GM23338 (cell line): Measurements from ENCODE around the gene CD300E. TPM values are rescaled to one million over a fixed set of nuclear protein-coding genes. Genes with fewer than 3 reads are reported as not detected.

Experiments used
- ATAC-seq: fragments of 200-7000 bp; cut with Tn5 transposase; 3 replicates; pipeline ENCODE4 v1.9.1; 2020
- DNase-seq: peaks from one replicate; pipeline ENCODE4 v3.0.0-alpha.2; 2015; ENCODE audit warnings: low spot score
- H2AFZ ChIP-seq: fragments of 200-600 bp; sonication (generic); 2 replicates; pipeline ENCODE4 v1.8.0; 2016; ENCODE audit warnings: antibody characterized with exemption, mild to moderate bottlenecking, moderate library complexity
- H3F3A ChIP-seq: fragments of 200-600 bp; sonication (generic); replicated peaks from 2 replicates; pipeline ENCODE4 v1.8.0; 2017; ENCODE audit warnings: antibody characterized with exemption, mixed run types, low read depth
- H3K27ac ChIP-seq: fragments of 200-600 bp; sonication (generic); 2 replicates; pipeline ENCODE4 v1.6.1; 2016; ENCODE audit warnings: low read depth
- H3K27me3 ChIP-seq: fragments of 200-600 bp; sonication (generic); 2 replicates; pipeline ENCODE4 v1.8.0; 2016; ENCODE audit warnings: mild to moderate bottlenecking, mixed run types, moderate library complexity; ENCODE audit not compliant: insufficient read depth
- H3K36me3 ChIP-seq: fragments of 200-600 bp; sonication (generic); 2 replicates; pipeline ENCODE4 v1.8.0; 2016; ENCODE audit warnings: mild to moderate bottlenecking; ENCODE audit not compliant: insufficient read depth
- H3K4me1 ChIP-seq: fragments of 200-600 bp; sonication (generic); 2 replicates; pipeline ENCODE4 v1.8.0; 2016; ENCODE audit warnings: mild to moderate bottlenecking, moderate library complexity; ENCODE audit not compliant: insufficient read depth
- H3K4me2 ChIP-seq: fragments of 200-600 bp; sonication (generic); 2 replicates; pipeline ENCODE4 v1.7.1; 2017; ENCODE audit warnings: mixed run types
- H3K4me3 ChIP-seq: fragments of 200-600 bp; sonication (generic); 2 replicates; pipeline ENCODE4 v1.6.1; 2016; ENCODE audit warnings: mixed run types
- H3K79me2 ChIP-seq: fragments of 200-600 bp; sonication (generic); replicated peaks from 2 replicates; pipeline ENCODE4 v1.8.0; 2017; ENCODE audit warnings: mild to moderate bottlenecking; ENCODE audit not compliant: insufficient read depth
- H3K9me2 ChIP-seq: fragments of 200-600 bp; sonication (generic); 2 replicates; pipeline ENCODE4 v1.8.0; 2017; ENCODE audit not compliant: insufficient read depth
- H4K20me1 ChIP-seq: fragments of 200-600 bp; sonication (generic); replicated peaks from 2 replicates; pipeline ENCODE4 v1.8.0; 2017; ENCODE audit warnings: mild to moderate bottlenecking; ENCODE audit not compliant: insufficient read depth
- H3K27ac Mint-ChIP-seq: 2 replicates; pipeline ENCODE4 v1.8.0; 2020; ENCODE audit warnings: inconsistent platforms, mild to moderate bottlenecking, moderate library complexity, mixed read lengths
- H3K27me3 Mint-ChIP-seq: 3 replicates; pipeline ENCODE4 v1.8.0; 2022; ENCODE audit warnings: low read depth, mild to moderate bottlenecking, moderate library complexity, mixed read lengths, inconsistent platforms; ENCODE audit not compliant: insufficient read depth, poor library complexity
- H3K36me3 Mint-ChIP-seq: 3 replicates; pipeline ENCODE4 v1.8.0; 2021; ENCODE audit warnings: low read depth, mild to moderate bottlenecking, inconsistent platforms, moderate library complexity, mixed read lengths
- H3K4me1 Mint-ChIP-seq: 3 replicates; pipeline ENCODE4 v1.8.0; 2020; ENCODE audit warnings: mild to moderate bottlenecking, inconsistent platforms, mixed read lengths
- H3K4me3 Mint-ChIP-seq: 3 replicates; pipeline ENCODE4 v1.8.0; 2021; ENCODE audit warnings: moderate library complexity, mild to moderate bottlenecking, inconsistent platforms, mixed read lengths
- H3K9me3 Mint-ChIP-seq: 3 replicates; pipeline ENCODE4 v1.8.0; 2020; ENCODE audit warnings: moderate library complexity, mild to moderate bottlenecking, inconsistent platforms, mixed read lengths
- CREB1 ChIP-seq: fragments of 250-450 bp; sonication (Bioruptor Pico); IDR thresholded peaks from 2 replicates; pipeline ENCODE4 v1.5.0; 2020; ENCODE audit warnings: low read depth, mild to moderate bottlenecking, moderate library complexity
- CTCF ChIP-seq, 2 experiments: fragments of 200-600 bp in 1 of 2; sonication (generic) in 1 of 2; conservative IDR thresholded peaks; 2 replicates each; pipeline versions ENCODE4 v1.5.1 to v1.6.1; 2016 to 2017; ENCODE audit warnings: antibody characterized with exemption in 2 of 2, low read depth in 2 of 2, mild to moderate bottlenecking in 2 of 2, moderate library complexity in 1 of 2
- ETS1 ChIP-seq: IDR thresholded peaks from 2 replicates; pipeline ENCODE4 v1.6.1; 2016; ENCODE audit warnings: antibody characterized with exemption
- EZH2phosphoT487 ChIP-seq: fragments of 200-600 bp; sonication (generic); IDR thresholded peaks from one replicate; pipeline ENCODE4 v1.8.1; 2018; ENCODE audit warnings: antibody characterized with exemption; ENCODE audit not compliant: unreplicated experiment
- JUNB ChIP-seq: IDR thresholded peaks from one replicate; pipeline ENCODE4 v1.6.1; 2016; ENCODE audit warnings: antibody characterized with exemption; ENCODE audit not compliant: unreplicated experiment
- POLR2AphosphoS5 ChIP-seq: IDR thresholded peaks from 2 replicates; pipeline ENCODE4 v1.6.1; 2016; ENCODE audit warnings: antibody characterized with exemption, low read depth
- REST ChIP-seq: IDR thresholded peaks from one replicate; pipeline ENCODE4 v1.6.1; 2018; ENCODE audit warnings: antibody characterized with exemption; ENCODE audit not compliant: unreplicated experiment
- STAT1 ChIP-seq: IDR thresholded peaks from one replicate; pipeline ENCODE4 v1.6.1; 2016; ENCODE audit warnings: antibody characterized with exemption; ENCODE audit not compliant: unreplicated experiment
- ZNF114 ChIP-seq: fragments of 250-450 bp; sonication (Bioruptor Pico); IDR thresholded peaks from 2 replicates; pipeline ENCODE4 v1.5.0; 2020; ENCODE audit warnings: mild to moderate bottlenecking, moderate library complexity
- ZNF462 ChIP-seq: fragments of 250-450 bp; sonication (Bioruptor Pico); IDR thresholded peaks from 2 replicates; pipeline ENCODE4 v1.5.0; 2020; ENCODE audit warnings: mild to moderate bottlenecking, moderate library complexity
- polyA plus RNA-seq: library from polyadenylated mRNA; unstranded; fragments of >200 nt; fragmentation: Nextera tagmentation; extraction: Ambion mirVana; gene quantifications from 2 replicates; pipeline ENCODE4 v1.2.1, GENCODE V29; 2016
- total RNA-seq: library from RNA; depleted of rRNA; stranded (reverse); fragments of >200 nt; shearing (Covaris generic); gene quantifications from 2 replicates; pipeline ENCODE4 v1.2.3, GENCODE V29; 2014

CD300E gene
- total and polyA plus RNA-seq, 2 experiments from 2014 or later: not detected

- Histone ChIP-seq H3F3A (no peaks in the 10 kb centered on the region), H3K4me2 (no peak overlapping the region), H2AFZ (peak overlapping the region; percentile 86; the same call in 1 of the 2 replicates), H3K36me3 (no peaks in the 10 kb centered on the region), H3K79me2 (no peaks in the 10 kb centered on the region), H4K20me1 (no peaks in the 10 kb centered on the region), H3K4me1 (peaks cover 19% of the 10 kb centered on the region), H3K27ac (no peak overlapping the region), H3K27me3 (no peaks in the 10 kb centered on the region), H3K4me3 (no peak overlapping the region), H3K9me2 (no peaks in the 10 kb centered on the region)
- Mint-ChIP-seq H3K4me3 (no peak overlapping the region), H3K4me1 (peaks cover 46% of the 10 kb centered on the region), H3K36me3 (no peaks in the 10 kb centered on the region), H3K9me3 (no peaks in the 10 kb centered on the region), H3K27me3 (peaks cover 5% of the 10 kb centered on the region), H3K27ac (no peak overlapping the region)
- DNase-seq (no peak), ATAC-seq (no peak)
- TF ChIP-seq REST: no peak
- TF ChIP-seq ZNF114 (CRISPR knock-in tag): no peak
- no peak for TF ChIP-seq ETS1
- no peak for TF ChIP-seq CREB1 (CRISPR knock-in tag)
Measured at GRCh38 chr17:74637926-74638325, 14.4 kb upstream of the CD300E start.

- H3K9me3 Mint-ChIP-seq: no peaks in the 10 kb centered on the region
- DNase-seq (no peak), ATAC-seq (no peak)
- peaks cover 18% of the 10 kb centered on the region for H3K4me1 ChIP-seq
- no peak overlapping the region for H3K4me2 ChIP-seq
- H2AFZ ChIP-seq: no peak overlapping the region
- peaks cover 42% of the 10 kb centered on the region for H3K4me1 Mint-ChIP-seq
- no peaks in the 10 kb centered on the region for H3K36me3 Mint-ChIP-seq
- H3K27ac ChIP-seq: no peak overlapping the region
- no peaks in the 10 kb centered on the region for H3K36me3 ChIP-seq
- no peaks in the 10 kb centered on the region for H3K79me2 ChIP-seq
- H3K9me2 ChIP-seq: no peaks in the 10 kb centered on the region
- no peaks in the 10 kb centered on the region; the same call in 1 of the 2 replicates for H3F3A ChIP-seq
- peaks cover 5% of the 10 kb centered on the region for H3K27me3 Mint-ChIP-seq
- no peak overlapping the region for H3K4me3 Mint-ChIP-seq
- no peak overlapping the region for H3K27ac Mint-ChIP-seq
- H4K20me1 ChIP-seq: no peaks in the 10 kb centered on the region
- H3K27me3 ChIP-seq: no peaks in the 10 kb centered on the region
- TF ChIP-seq EZH2phosphoT487 (no peak), ZNF462 (CRISPR knock-in tag) (no peak), STAT1 (no peak), POLR2AphosphoS5 (no peak), JUNB (no peak), CTCF (conservative IDR thresholded peaks at IDR 0.05; ENCODE audit: low read depth in 2 of 2) (no peak)
- H3K4me3 ChIP-seq: no peak overlapping the region
Measured at GRCh38 chr17:74637265-74637664, 13.7 kb upstream of the CD300E start.
